Dermis blood vessel endothelial cell (primary cell): ENCODE measurements around the gene RBMS3. TPM values are rescaled to one million over a fixed set of nuclear protein-coding genes. Genes with fewer than 3 reads are reported as not detected.
"Not testable (repeated sequence)": the region's sequence is repeated elsewhere in the genome, so short reads cannot be mapped to it uniquely, and the experiment has no call there.

Experiments
- DNase-seq: peaks from one replicate; pipeline ENCODE4 v3.0.0; 2010
- total RNA-seq: library from RNA; depleted of rRNA; stranded (reverse); fragments of >200 nt; gene quantifications from 2 replicates; pipeline ENCODE4 v1.2.3, GENCODE V29; 2014

Gene RBMS3
- total RNA-seq = 25.9 and 37.6 TPM in 2 replicates

GRCh38 chr3:29280404-29281093, at the start of gene RBMS3:
Gene RBMS3 (plus strand): TSS chr3:29281071.
- DNase-seq = peak; percentile 95

DNA sequence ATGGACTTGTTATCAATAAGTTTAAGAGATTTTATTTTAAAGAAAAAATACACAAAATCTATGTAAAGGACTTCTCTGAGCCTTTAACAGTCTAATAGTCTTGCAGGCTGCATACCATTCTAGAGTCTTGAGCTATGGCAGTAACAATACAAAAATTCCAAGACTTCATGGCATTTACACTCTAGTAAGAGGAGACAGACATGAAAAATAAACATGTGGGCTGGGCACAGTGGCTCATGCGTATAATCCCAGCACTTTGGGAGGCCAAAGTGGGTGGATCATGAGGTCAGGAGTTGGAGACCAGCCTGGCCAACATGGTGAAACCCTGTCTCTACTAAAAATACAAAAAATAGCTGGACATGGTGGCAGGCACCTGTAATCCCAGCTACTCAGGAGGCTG, 47.7 kb upstream of the RBMS3 start:
- not testable (repeated sequence) for DNase-seq

- no peak for DNase-seq
Measured at GRCh38 chr3:29236146-29236840, 44.6 kb upstream of the RBMS3 start.

DNA sequence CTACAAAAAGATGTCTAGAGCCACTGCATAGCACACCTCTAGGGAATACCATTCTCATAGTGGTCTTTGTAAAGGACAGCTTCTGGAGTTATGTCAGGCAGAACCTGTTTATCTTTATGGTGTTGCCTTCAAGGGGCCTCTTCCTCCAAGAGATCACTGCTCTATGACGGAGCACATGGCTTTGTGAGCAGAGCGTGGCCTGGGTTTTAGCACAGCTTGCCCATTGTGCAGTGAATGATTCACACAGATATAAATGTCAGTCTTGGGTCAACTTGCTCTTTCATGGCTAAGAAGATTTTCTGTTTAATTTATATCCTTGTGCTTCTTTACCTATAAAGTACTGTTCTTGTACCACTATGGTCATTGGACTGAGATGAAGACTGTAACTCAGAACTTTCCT, 41.5 kb upstream of the RBMS3 start:
- peak; percentile 28 for DNase-seq

DNA sequence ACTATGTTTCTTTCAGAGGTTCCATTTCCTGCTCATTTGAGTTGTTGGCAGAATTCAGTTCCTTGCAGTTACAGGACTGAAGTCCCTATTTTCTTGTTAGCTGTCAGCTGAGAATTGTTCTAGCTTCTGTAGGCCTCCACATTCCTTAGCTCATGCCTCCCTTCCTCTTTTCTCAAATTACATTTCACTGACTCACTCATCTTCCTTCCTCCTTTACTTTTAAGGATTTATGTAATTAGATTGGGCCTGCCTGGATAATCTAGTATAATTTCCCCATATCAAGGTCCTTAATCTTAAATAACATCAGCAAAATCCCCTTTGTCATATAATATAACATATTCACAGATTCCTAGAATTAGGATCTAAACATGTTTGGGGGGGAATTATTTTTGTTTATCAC, 40.6 kb upstream of the RBMS3 start:
- DNase-seq = peak; percentile 69

DNA sequence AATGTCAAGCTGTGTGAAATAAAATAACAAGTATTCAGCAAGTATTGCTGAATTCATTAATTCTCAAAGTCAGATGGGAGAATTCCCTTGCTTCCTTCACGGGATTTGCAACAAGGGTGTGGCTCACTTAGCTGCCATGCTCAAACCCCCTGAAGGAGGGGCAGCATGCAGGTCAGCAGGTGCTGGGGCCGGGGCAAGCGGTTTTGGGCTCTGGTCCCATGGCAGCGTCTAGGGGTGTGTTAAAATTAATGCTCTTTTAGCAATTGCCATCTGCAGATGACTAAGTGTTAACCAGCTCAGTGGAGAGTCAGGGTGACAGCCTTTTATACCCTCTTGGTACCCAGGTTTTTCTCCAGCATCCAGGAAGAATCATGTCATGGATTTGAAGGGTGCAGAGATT, 40.0 kb upstream of the RBMS3 start:
- no peak for DNase-seq

GRCh38 chr3:29241855-29242254, 39.0 kb upstream of the RBMS3 start:
- no peak for DNase-seq

- DNase-seq = no peak
Measured at GRCh38 chr3:29242296-29242695, 38.6 kb upstream of the RBMS3 start.

GRCh38 chr3:29245441-29245840, 35.4 kb upstream of the RBMS3 start:
- DNase-seq = no peak

- no peak for DNase-seq
Measured at GRCh38 chr3:29247088-29247745, 33.7 kb upstream of the RBMS3 start.

- no peak for DNase-seq
Measured at GRCh38 chr3:29249829-29250345, 31.0 kb upstream of the RBMS3 start.

DNA sequence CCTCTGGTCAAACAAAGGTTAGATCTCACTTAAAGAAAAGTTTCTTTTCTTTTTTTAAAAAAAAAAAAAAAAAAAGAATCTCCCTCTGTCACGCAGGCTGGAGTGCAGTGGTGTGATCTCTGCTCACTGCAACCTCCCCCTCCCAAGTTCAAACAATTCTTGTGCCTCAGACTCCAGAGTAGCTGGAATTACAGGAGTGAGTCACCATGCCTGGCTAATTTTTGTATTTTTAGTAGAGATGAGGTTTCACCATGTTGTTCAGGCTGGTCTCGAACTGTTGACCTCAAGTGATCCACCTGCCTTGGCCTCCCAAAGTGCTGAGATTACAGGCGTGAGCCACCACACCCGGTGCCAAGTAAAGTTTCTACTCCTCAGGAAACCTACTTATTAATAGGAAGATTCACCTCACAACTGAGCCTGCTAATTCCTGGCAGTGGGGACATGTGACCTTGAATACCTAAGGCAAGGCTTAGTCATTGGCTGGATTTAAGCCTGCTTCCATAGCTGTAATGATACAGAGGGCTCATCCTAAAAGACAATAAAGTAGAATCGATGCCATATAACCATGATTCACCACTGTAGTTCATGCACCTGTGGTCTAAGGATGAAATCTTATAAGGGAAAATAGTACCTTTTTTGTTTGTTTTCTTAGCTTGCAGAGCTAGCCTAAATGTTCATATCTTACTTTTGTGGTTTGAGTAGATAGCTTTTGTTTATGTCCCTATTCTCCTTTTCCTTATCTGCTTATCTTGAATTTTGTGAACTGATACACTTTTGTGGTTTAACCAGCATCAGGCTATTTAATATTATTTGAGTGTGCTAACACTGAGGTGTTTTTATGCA, 24.8 kb upstream of the RBMS3 start:
- no peak for DNase-seq

GRCh38 chr3:29258161-29258560, 22.7 kb upstream of the RBMS3 start:
- no peak for DNase-seq

DNA sequence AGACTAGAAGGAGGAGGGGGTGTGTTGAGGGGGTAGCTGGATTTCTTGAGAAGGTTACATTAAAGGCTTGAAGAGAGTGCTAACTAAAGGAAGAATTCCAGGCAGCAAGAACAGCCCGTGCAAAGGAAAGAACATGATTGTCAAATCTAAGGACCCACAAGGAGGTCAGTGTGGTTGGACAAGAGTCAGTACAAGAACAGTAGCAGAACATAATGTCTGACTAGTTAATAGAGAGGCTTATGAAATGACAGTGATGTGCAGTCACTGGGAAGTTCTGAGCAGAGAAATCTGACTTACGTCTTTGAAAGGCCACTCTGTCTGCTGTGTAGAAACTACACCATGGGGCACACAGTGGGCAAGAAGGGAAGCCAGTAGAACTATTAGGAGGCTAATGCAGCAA, 19.8 kb upstream of the RBMS3 start:
- DNase-seq = no peak

DNA sequence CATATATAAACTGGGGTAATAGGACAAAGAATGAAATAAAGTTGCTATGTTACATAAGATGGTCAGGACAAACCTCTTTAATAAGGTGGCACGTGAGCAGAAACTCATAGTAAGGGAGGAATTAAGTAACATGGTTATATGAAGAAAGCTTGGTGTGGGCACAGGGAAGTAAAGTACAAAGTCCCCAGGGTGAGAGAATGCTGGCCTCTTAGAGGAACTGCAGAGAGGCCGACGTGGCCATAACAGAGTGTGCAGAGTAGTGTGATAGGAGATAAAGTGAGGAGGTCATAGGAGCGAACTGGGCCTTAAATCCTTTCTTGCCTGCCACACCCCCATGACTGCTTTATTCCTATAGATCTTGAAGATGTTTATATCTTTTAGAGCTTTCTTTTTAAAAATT, 17.4 kb upstream of the RBMS3 start:
- no peak for DNase-seq

- DNase-seq = no peak
Measured at GRCh38 chr3:29265509-29266072, 15.3 kb upstream of the RBMS3 start.

DNA sequence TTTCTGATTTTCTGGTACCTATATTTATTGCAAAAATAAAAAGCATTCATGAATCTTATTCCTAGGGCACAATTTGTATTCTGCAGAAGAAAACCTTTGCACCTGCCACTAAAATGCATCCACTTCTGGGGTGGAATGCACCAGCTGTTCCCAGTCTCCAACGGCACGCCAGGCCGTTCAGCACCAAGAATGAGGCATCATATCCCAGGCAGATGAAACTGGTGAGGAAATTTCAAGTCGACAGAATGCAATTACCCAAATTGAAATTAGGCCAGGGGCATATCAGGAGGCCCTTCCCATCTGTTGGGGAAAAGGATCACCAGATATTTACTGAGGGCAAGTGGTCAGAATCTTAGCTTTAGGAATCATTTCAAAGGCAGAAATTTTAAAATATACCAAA, 13.6 kb upstream of the RBMS3 start:
- no peak for DNase-seq

GRCh38 chr3:29268651-29269050, 12.2 kb upstream of the RBMS3 start:
- no peak for DNase-seq

DNA sequence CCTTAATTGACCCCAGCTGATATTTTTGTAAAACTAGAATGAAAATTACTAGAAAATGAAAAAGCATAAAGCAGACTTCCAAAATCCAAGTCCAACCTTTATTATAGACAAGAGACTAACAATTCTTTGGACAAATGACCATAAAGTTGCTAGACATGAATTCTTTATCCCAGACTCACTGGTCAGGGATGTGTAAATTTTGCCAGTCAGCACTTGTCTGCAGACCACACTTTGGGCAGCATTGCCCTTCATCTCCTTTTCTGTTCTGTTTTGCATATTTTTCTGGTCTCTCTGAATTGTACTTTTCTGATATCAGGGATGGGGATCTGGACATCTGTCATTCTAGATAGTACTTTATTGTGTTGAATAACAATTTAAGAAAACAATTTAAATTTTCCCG, 10.1 kb upstream of the RBMS3 start:
- DNase-seq = no peak

DNA sequence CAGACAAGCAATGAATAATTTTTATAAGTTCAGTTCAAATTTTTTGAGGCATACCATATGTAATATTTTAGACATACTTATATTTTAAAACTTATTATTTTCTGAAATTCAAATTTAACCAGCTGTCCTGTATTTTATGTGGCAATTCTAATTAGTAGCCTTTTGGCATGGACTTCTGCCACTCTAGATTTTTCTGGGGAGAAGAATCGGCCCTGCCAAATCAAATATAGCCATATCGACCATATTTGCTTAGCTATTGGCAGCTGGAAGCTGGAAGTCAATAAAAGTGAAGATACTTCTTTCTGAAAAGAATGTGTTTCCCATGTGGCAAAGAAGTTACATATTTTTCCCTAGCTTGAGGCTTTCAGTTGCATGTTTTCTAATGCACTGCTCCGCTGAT, 9.4 kb upstream of the RBMS3 start:
- DNase-seq = no peak

DNA sequence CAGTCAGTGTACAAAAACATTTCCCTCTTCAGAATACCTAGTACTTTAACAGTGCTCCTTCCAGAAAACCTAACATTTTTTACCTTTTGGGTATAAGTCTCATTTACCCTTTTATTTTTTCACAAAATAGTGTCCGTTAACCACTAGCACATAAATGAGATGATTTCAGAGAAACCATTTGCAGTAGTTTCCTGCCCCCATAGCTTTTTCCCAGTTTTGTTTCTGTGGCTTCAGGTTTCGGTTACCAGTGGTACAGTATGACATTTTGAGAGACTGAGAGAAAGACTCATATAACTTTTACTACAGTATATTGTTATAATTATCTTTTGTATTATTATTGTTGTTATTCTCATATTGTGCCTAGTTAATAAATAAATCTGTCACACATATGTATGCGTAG, 6.2 kb upstream of the RBMS3 start:
- DNase-seq = no peak

GRCh38 chr3:29275309-29275708, 5.6 kb upstream of the RBMS3 start:
- DNase-seq = no peak

- no peak for DNase-seq
Measured at GRCh38 chr3:29277249-29277648, 3.6 kb upstream of the RBMS3 start.
